ENCODE data around the gene IAH1. TPM values are rescaled to one million over a fixed set of nuclear protein-coding genes. Genes with fewer than 3 reads are reported as not detected.

Gene IAH1
- total and polyA plus RNA-seq, 9 of the 15 experiments (the other 6 are each of a cell fraction or from before 2014, with no cell fraction given) = 0.04 to 19.3 (median 0.36) TPM; not detected in 3

DNA sequence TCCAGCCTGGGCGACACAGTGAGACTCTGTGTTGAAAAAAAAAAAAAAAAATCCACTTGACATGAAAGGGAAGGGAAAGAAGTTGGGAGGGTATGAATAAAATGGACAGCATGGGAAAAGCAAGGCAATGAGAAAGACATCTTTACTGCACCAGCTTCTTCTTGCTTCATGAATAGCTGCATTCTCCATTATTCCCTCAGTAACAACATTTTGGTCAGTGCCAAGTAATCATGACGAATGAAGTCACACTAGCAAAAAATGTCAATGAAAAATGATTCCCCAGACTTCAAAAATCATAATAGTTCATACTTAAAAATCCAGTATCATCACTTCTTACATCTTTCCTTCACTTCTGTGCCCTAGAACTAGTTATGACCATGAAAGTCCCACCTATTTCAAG lies 50.9 kb downstream of the IAH1 start:
- no peak overlapping the region for H3K9ac ChIP-seq (ENCODE audit: insufficient read depth in 1 of 2, low read depth in 2 of 2, low read length in 2 of 2)
- in situ Hi-C loops (cut with MboI) (no loop called here), intact Hi-C loops (cut with micrococcal nuclease) (no loop called here)
- H3K27ac ChIP-seq (ENCODE audit: extremely low read depth, low read depth, low read length) = no peak overlapping the region
- peaks cover 85% of the 10 kb centered on the region; the same call in 2 of the 3 replicates for H3K36me3 ChIP-seq (ENCODE audit: control insufficient read depth, insufficient read depth, low read length)
- no TSS peak for BruUV-seq (replicated peaks)
- CTCF ChIA-PET (ENCODE audit: low intra/inter-chr PET ratio) = no interaction called here
- no peaks in the 10 kb centered on the region for H4K20me1 ChIP-seq (replicated peaks; ENCODE audit: control insufficient read depth, insufficient read depth, low read length)
- DNase-seq (ENCODE audit: extremely low read depth in 1 of 4, low spot score in 3 of 4) (no peak), FAIRE-seq (no peak), ATAC-seq (no peak)
- no peak overlapping the region for H3K4me2 ChIP-seq (ENCODE audit: insufficient read depth, low read length)
- no peaks in the 10 kb centered on the region for H3K9me3 ChIP-seq (replicated peaks; ENCODE audit: control insufficient read depth, insufficient read depth, low read depth, low read length)
- no peak overlapping the region for H2AFZ ChIP-seq (ENCODE audit: low read depth, low read length)
- POLR2A ChIA-PET = interaction anchor here (0.7 kb wide), 1 partner anchor 12 kb away, joined by 3 read pairs; no protein-coding TSS in a partner anchor
- TF ChIP-seq ZNF282 (CRISPR knock-in tag; IDR thresholded peaks at IDR 0.05) = no peak
- TF ChIP-seq TRIM24 (IDR thresholded peaks at IDR 0.05) = no peak
- no peak for TF ChIP-seq FOXM1 (IDR thresholded peaks at IDR 0.05; ENCODE audit: low read depth)
- no peak for TF ChIP-seq FOXM1 (CRISPR knock-in tag; IDR thresholded peaks at IDR 0.05; ENCODE audit: low read depth)
- H3K4me1 ChIP-seq (replicated peaks in 1 of 2; ENCODE audit: control insufficient read depth in 2 of 2, insufficient read depth in 2 of 2, low read length in 2 of 2) = no peaks in the 10 kb centered on the region
- no peaks in the 10 kb centered on the region for H3K9me1 ChIP-seq (ENCODE audit: control insufficient read depth, insufficient read depth, low read length)
- H3K4me3 ChIP-seq = no peak overlapping the region
- H3K27me3 ChIP-seq (ENCODE audit: control insufficient read depth in 2 of 2, insufficient read depth in 2 of 2, low read length in 2 of 2) = no peaks in the 10 kb centered on the region
- 81% methylated on average over 2 of the region's 2 CpGs for WGBS (ENCODE audit: insufficient coverage, low coverage, missing lambda C conversion rate)
- H3K79me2 ChIP-seq (ENCODE audit: control insufficient read depth, insufficient read depth, low read length) = peaks cover 2% of the 10 kb centered on the region; the same call in 1 of the 3 replicates

GRCh38 chr2:9527995-9528787 lies 53.8 kb downstream of the IAH1 start:
- intact Hi-C loops (cut with micrococcal nuclease) (no loop called here), in situ Hi-C loops (cut with MboI) (no loop called here)
- FAIRE-seq = no peak
- ATAC-seq = no peak
- Histone ChIP-seq H3K36me3 (ENCODE audit: control insufficient read depth, insufficient read depth, low read length) (peaks cover 69% of the 10 kb centered on the region; the same call in 2 of the 3 replicates), H3K9me3 (replicated peaks; ENCODE audit: control insufficient read depth, insufficient read depth, low read depth, low read length) (no peaks in the 10 kb centered on the region), H2AFZ (ENCODE audit: low read depth, low read length) (no peak overlapping the region), H3K4me3 (no peak overlapping the region), H3K4me2 (ENCODE audit: insufficient read depth, low read length) (no peak overlapping the region), H4K20me1 (replicated peaks; ENCODE audit: control insufficient read depth, insufficient read depth, low read length) (no peaks in the 10 kb centered on the region), H3K27me3 (ENCODE audit: control insufficient read depth in 2 of 2, insufficient read depth in 2 of 2, low read length in 2 of 2) (no peaks in the 10 kb centered on the region), H3K79me2 (ENCODE audit: control insufficient read depth, insufficient read depth, low read length) (peaks cover 2% of the 10 kb centered on the region; the same call in 1 of the 3 replicates), H3K9me1 (ENCODE audit: control insufficient read depth, insufficient read depth, low read length) (no peaks in the 10 kb centered on the region), H3K4me1 (replicated peaks in 1 of 2; ENCODE audit: control insufficient read depth in 2 of 2, insufficient read depth in 2 of 2, low read length in 2 of 2) (no peaks in the 10 kb centered on the region), H3K9ac (ENCODE audit: insufficient read depth in 1 of 2, low read depth in 2 of 2, low read length in 2 of 2) (no peak overlapping the region), H3K27ac (ENCODE audit: extremely low read depth, low read depth, low read length) (no peak overlapping the region)
- WGBS (ENCODE audit: insufficient coverage, low coverage, missing lambda C conversion rate) = 74% methylated on average over 4 of the region's 4 CpGs
- TF ChIP-seq ZBED1 (IDR thresholded peaks at IDR 0.05) (no peak), MCM7 (IDR thresholded peaks at IDR 0.05) (no peak), HDAC2 (IDR thresholded peaks at IDR 0.05) (no peak), ZNF217 (CRISPR knock-in tag; IDR thresholded peaks at IDR 0.05) (no peak), ETV1 (tag; conservative IDR thresholded peaks at IDR 0.05; ENCODE audit: low read depth) (no peak), CHAMP1 (IDR thresholded peaks at IDR 0.05) (no peak), NFATC3 (IDR thresholded peaks at IDR 0.05) (no peak)
- POLR2A ChIA-PET = no interaction called here
- CTCF ChIA-PET (ENCODE audit: low intra/inter-chr PET ratio) = no interaction called here
- no TSS peak for BruUV-seq (replicated peaks)
- DNase-seq (ENCODE audit: extremely low read depth in 1 of 4, low spot score in 3 of 4) = no peak

All from K562 (cell line).